AG04449 (cell line): ENCODE data around the gene TTC24.
A peak's percentile ranks its signal among the peaks of the same experiment; 100 is the strongest.

Source experiments
- CTCF ChIA-PET: fragments of 350-600 bp; formaldehyde crosslinking; extraction: SDS; loops from one replicate; lab custom pipeline; 2021; ENCODE audit warnings: antibody characterized with exemption; lab: Yijun Ruan, JAX
- POLR2A ChIA-PET: fragments of 400-600, 350-600 bp; formaldehyde crosslinking; extraction: SDS; loops from one replicate; lab custom pipeline; 2020; ENCODE audit warnings: antibody characterized with exemption, inconsistent platforms; lab: Yijun Ruan, JAX
- DNase-seq: peaks from one replicate; pipeline ENCODE4 v3.0.0-alpha.2; 2010; ENCODE audit warnings: low read depth, low spot score
- H3K4me3 ChIP-seq: 2 replicates; pipeline ENCODE4 v1.5.1; 2011; ENCODE audit warnings: low read depth, mild to moderate bottlenecking, control low read depth, low read length
- CTCF ChIP-seq: IDR thresholded peaks from one replicate; pipeline ENCODE4 v1.5.1; 2011; ENCODE audit warnings: mild to moderate bottlenecking, moderate library complexity, low read length, control low read depth, inconsistent platforms; ENCODE audit not compliant: insufficient read depth; ENCODE audit errors: missing control alignments

The TTC24 gene

GRCh38 chr1:156612666-156613065 lies 33.1 kb downstream of the TTC24 start:
- no peak overlapping the region for H3K4me3 ChIP-seq
- DNase-seq, result no peak
- POLR2A ChIA-PET, result no interaction called here

GRCh38 chr1:156615946-156616345 lies 36.4 kb downstream of the TTC24 start:
- no peak for TF ChIP-seq CTCF
- no peak overlapping the region for H3K4me3 ChIP-seq
- ChIA-PET CTCF (interaction anchor here (1.1 to 13.0 kb wide), 4 partner anchors 10 to 230 kb away, joined by 3 to 409 read pairs (median 26); no protein-coding TSS in a partner anchor), POLR2A (interaction anchor here (0.6 kb wide), 1 partner anchor 1389 kb away, joined by 3 read pairs; no protein-coding TSS in a partner anchor)
- DNase-seq, result no peak

More at GRCh38 chr1:156612666-156613065, 33.1 kb downstream of the TTC24 start:
- TF ChIP-seq CTCF, result no peak
- CTCF ChIA-PET, result interaction anchor here (0.6 to 5.7 kb wide), 24 partner anchors 9 to 254 kb away, joined by 3 to 88 read pairs (median 4); partner anchors contain the start of genes GPATCH4 and HAPLN2

DNA sequence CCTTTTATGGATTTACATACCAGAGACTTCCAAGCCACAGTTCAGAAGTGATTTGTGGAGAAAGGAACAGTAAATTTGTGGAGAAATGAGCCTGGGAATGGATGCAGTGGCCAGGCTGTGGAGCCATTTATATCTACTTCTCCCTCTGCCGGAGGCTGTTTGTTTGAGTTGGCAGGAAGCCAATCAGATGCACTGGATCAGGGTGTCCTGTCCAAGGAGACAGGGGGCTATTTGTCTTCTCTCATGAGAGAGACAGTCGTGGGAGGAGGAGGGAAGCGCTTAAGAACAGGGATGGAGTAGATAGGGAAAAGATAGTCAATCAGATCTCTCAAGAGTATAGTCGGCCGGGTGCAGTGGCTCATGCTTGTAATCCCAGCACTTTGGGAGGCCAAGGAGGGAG lies 36.9 kb downstream of the TTC24 start:
- CTCF ChIA-PET, result interaction anchor here (1.1 to 13.0 kb wide), 6 partner anchors 8 to 230 kb away, joined by 3 to 409 read pairs (median 19); partner anchors contain the start of gene NES
- no peak overlapping the region for H3K4me3 ChIP-seq
- no peak for DNase-seq
- no peak for TF ChIP-seq CTCF
- POLR2A ChIA-PET, result no interaction called here

DNA sequence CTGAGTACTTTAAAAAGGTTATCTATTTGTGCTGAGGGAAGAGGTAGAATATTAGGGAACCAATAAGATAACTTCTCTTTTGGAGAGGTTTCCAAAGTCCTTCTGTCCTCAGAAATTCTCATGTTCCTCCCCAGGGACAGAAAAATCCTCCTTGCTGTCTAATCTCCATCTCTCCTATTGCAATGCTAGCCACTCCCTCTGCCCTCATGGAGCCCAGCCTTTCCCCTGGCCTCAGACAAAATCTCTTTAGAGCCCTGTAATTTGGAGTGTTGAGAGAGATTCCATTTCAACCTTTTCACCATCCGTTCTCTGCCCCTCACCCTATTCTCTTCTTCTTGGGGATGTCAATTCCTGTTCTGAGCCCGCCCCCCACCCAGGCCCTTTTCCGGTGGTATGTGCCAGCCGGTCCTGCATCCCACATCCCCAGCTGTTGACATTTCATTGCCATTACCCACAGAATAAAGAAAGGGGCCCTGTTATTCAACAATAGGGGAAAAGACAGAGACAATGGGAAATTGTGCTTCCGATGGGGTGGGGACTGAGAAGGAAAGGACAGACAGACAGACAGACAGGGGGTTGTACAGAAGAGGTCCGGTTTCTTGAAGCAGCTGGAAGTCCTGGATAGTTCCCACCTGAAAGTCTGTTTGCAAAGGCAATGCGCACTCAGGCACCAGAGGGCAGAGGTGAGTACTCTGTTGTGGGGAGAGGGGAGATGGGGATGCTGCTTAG lies 39.5 kb downstream of the TTC24 start, which contains the start of gene HAPLN2:
Gene HAPLN2 (plus strand): TSS at position 563 of the 729 bp plus-strand sequence. CDS start 4,076 bp downstream, outside the sequence.
- ChIA-PET CTCF (interaction anchor here (1.1 to 13.0 kb wide), 19 partner anchors 7 to 242 kb away, joined by 3 to 409 read pairs (median 6); partner anchors contain the start of genes NES and TTC24), POLR2A (no interaction called here)
- no peak within 1 kb of the TSS for H3K4me3 ChIP-seq
- peak; percentile 45 for TF ChIP-seq CTCF
- no peak for DNase-seq

GRCh38 chr1:156619582-156619955 lies 40.0 kb downstream of the TTC24 start:
- DNase-seq, result no peak
- no peak for TF ChIP-seq CTCF
- H3K4me3 ChIP-seq, result no peak overlapping the region
- ChIA-PET POLR2A (no interaction called here), CTCF (interaction anchor here (1.1 to 13.0 kb wide), 22 partner anchors 7 to 243 kb away, joined by 3 to 409 read pairs (median 6); partner anchors contain the start of genes NAXE, NES and TTC24)

GRCh38 chr1:156622581-156623297 lies 43.2 kb downstream of the TTC24 start:
- ChIA-PET CTCF (interaction anchor here (1.4 to 13.0 kb wide), 10 partner anchors 10 to 104 kb away, joined by 3 to 409 read pairs (median 39); partner anchors contain the start of genes BCAN and NES), POLR2A (no interaction called here)
- H3K4me3 ChIP-seq, result no peak overlapping the region
- no peak for TF ChIP-seq CTCF
- DNase-seq, result no peak
